Esophagus muscularis mucosa (tissue), 4 donors: ENCODE measurements around the gene FREM1.

Source experiments
- CTCF ChIP-seq, 3 experiments: fragments of 200-600 bp in 2 of 3; fragments of 450-650 bp in 1 of 3; sonication (generic) in 2 of 3; IDR thresholded peaks; one replicate each; pipeline ENCODE4 v1.5.1; 2017 to 2019; ENCODE audit warnings: antibody characterized with exemption in 3 of 3, mild to moderate bottlenecking in 2 of 3, moderate library complexity in 1 of 3
- EP300 ChIP-seq: sonication (generic); formaldehyde crosslinking; IDR thresholded peaks from one replicate; pipeline ENCODE4 v1.6.1; 2017; ENCODE audit warnings: antibody characterized with exemption
- POLR2A ChIP-seq: fragments of 450-650 bp; IDR thresholded peaks from one replicate; pipeline ENCODE4 v1.6.1; 2017; ENCODE audit warnings: antibody characterized with exemption, moderate library complexity, mild to moderate bottlenecking, low read depth

GRCh38 chr9:14780251-14780650 lies 130.0 kb downstream of the FREM1 start:
- no peak for TF ChIP-seq CTCF (IDR thresholded peaks at IDR 0.05)
- no peak for TF ChIP-seq POLR2A
- no peak for TF ChIP-seq EP300
